ENCODE data around the gene ITGB8. TPM values are rescaled to one million over a fixed set of nuclear protein-coding genes. Genes with fewer than 3 reads are reported as not detected.

Gene ITGB8
- total RNA-seq, 1 donor: 11.3 TPM

- no peaks in the 10 kb centered on the region for H3K9me3 ChIP-seq (ENCODE audit: low read depth, low read length)
- no peaks in the 10 kb centered on the region for H3K27me3 ChIP-seq (ENCODE audit: insufficient read depth, low read length)
- no peak overlapping the region for H3K4me3 ChIP-seq (ENCODE audit: low read length)
- H3K4me1 ChIP-seq (ENCODE audit: insufficient read depth, low read length): peaks cover 20% of the 10 kb centered on the region
These were observed 104.6 kb downstream of the ITGB8 start for GRCh38 chr7:20435305-20435704.

DNA sequence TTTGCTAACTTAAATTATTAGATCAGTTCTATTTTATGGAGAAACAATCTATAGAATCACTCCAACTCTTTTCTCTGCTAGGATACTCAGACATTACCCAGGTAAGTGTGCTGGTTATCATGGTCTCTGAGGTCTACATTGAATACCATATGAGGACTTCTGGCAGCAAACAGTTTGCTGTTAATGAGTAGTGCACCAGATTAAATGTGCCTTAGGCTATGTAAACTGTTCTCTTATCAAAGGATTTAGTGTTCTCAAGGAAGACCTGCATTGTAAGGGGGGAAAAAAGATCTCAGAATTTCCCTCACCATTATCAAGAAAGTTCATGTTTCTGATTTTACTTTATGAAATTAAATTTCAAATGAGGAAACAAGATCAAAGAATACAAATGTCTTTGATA lies 107.5 kb downstream of the ITGB8 start:
- Histone ChIP-seq H3K4me1 (ENCODE audit: insufficient read depth, low read length) (peaks cover 20% of the 10 kb centered on the region), H3K4me3 (ENCODE audit: low read length) (no peak overlapping the region), H3K27me3 (ENCODE audit: insufficient read depth, low read length) (no peaks in the 10 kb centered on the region), H3K9me3 (ENCODE audit: low read depth, low read length) (no peaks in the 10 kb centered on the region)

GRCh38 chr7:20438694-20439376 lies 108.1 kb downstream of the ITGB8 start:
- Histone ChIP-seq H3K9me3 (ENCODE audit: low read depth, low read length) (no peaks in the 10 kb centered on the region), H3K4me3 (ENCODE audit: low read length) (no peak overlapping the region), H3K4me1 (ENCODE audit: insufficient read depth, low read length) (peaks cover 20% of the 10 kb centered on the region), H3K27me3 (ENCODE audit: insufficient read depth, low read length) (no peaks in the 10 kb centered on the region)

DNA sequence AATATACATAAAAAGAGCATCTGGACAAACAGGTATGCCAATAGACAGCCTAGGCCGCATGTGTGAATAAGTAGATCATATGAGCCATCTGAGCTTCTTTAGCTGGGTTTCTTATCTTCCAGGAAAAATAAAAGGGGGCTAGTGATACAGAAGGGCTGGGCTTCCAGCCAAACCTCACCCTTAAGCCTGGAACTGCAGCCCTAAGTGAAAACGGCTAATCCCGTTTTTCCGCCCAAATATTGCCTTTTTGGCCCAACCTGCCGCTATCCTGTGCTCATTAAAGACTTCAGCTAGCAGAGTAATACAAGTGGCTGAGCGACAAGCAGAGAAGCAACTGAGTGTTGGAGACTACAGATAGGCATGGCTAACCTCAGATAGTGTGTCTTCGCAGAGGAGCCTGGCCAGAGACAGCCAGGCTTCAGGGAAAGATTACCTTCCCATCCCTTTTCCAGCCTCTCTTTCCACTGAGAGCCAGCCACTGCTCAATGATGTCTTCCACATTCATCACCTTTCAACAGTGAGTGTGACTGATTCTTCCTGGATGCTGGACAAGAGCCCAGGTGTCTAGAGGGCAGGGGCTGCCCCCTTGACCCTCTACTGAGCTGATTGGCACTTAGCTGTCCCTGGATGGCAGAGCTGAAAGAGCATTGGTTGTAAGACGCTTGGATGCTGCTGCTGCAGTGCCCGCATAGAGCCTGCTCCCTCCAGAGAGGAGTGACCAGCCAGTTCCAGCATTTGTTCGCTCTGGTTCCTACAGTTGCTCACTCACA lies 108.9 kb downstream of the ITGB8 start:
- H3K4me1 ChIP-seq (ENCODE audit: insufficient read depth, low read length): peaks cover 20% of the 10 kb centered on the region
- H3K4me3 ChIP-seq (ENCODE audit: low read length): no peak overlapping the region
- H3K27me3 ChIP-seq (ENCODE audit: insufficient read depth, low read length): no peaks in the 10 kb centered on the region
- H3K9me3 ChIP-seq (ENCODE audit: low read depth, low read length): no peaks in the 10 kb centered on the region

GRCh38 chr7:20440472-20441105 lies 109.9 kb downstream of the ITGB8 start:
- Histone ChIP-seq H3K4me1 (ENCODE audit: insufficient read depth, low read length) (peaks cover 20% of the 10 kb centered on the region), H3K4me3 (ENCODE audit: low read length) (no peak overlapping the region), H3K9me3 (ENCODE audit: low read depth, low read length) (no peaks in the 10 kb centered on the region), H3K27me3 (ENCODE audit: insufficient read depth, low read length) (no peaks in the 10 kb centered on the region)

DNA sequence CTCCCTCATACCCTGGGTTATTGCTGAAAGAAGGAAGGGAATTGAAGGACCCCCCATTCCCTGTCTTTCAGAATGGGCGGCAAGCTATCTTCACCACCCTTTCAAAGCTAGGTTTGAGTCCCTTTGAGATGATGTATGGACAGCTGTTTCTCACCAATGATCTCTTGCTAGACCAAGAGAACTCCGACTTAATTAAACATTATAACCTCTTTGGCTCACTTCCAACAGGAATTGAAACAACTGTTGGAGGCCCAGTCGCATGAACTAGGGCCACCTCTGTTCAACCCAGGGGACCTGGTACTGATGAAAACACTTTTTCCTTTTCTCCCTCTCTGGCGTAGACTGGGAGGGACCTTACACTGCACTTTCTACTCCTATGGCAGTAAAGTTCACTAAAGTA lies 110.6 kb downstream of the ITGB8 start:
- H3K4me1 ChIP-seq (ENCODE audit: insufficient read depth, low read length): peaks cover 20% of the 10 kb centered on the region
- H3K9me3 ChIP-seq (ENCODE audit: low read depth, low read length): no peaks in the 10 kb centered on the region
- H3K27me3 ChIP-seq (ENCODE audit: insufficient read depth, low read length): no peaks in the 10 kb centered on the region
- no peak overlapping the region for H3K4me3 ChIP-seq (ENCODE audit: low read length)

DNA sequence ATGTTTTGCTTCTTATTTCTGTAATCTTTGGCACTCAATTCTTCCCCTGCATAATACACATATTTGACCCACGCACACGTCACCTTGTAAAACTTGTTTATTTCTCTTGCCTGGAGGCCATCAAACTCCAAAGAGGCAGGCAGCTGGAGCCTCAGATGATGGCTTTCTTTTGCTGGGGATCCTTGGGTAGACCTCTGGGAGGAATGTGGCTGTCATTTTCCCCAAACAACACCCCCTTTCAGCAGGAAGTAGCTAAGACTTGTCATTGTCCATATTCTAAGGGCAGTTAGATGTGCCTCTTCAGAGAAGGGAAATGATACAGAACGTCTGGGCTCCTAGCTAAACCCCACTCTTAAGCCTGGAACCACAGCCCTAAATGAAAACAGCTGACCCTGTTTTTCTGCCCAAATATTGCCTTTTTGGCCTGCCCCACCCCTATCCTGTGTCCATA lies 111.3 kb downstream of the ITGB8 start:
- H3K4me3 ChIP-seq (ENCODE audit: low read length): no peak overlapping the region
- peaks cover 20% of the 10 kb centered on the region for H3K4me1 ChIP-seq (ENCODE audit: insufficient read depth, low read length)
- no peaks in the 10 kb centered on the region for H3K9me3 ChIP-seq (ENCODE audit: low read depth, low read length)
- H3K27me3 ChIP-seq (ENCODE audit: insufficient read depth, low read length): no peaks in the 10 kb centered on the region

DNA sequence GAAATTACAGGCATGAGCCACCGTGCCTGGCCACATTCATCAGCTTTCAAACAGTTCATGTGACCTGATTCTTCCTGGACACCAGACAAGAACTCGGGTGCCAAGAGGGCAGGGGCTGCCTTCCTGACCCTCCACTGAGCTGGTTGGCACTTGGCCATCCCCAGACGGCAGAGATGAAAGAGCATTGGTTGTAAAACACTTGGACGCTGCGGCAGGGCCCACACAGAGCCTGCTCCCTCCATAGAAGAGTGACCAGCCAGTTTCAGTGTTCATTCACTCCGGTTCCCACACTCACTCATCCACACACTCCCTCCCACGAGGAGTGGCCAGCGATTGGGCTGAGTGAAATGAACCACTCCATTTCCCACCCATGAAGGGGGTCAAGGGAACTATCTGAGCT lies 112.3 kb downstream of the ITGB8 start:
- H3K27me3 ChIP-seq (ENCODE audit: insufficient read depth, low read length): no peaks in the 10 kb centered on the region
- no peaks in the 10 kb centered on the region for H3K9me3 ChIP-seq (ENCODE audit: low read depth, low read length)
- H3K4me1 ChIP-seq (ENCODE audit: insufficient read depth, low read length): peaks cover 15% of the 10 kb centered on the region
- H3K4me3 ChIP-seq (ENCODE audit: low read length): no peak overlapping the region

- Histone ChIP-seq H3K4me3 (ENCODE audit: low read length) (no peak overlapping the region), H3K27me3 (ENCODE audit: insufficient read depth, low read length) (no peaks in the 10 kb centered on the region), H3K4me1 (ENCODE audit: insufficient read depth, low read length) (peaks cover 3% of the 10 kb centered on the region), H3K9me3 (ENCODE audit: low read depth, low read length) (no peaks in the 10 kb centered on the region)
These were observed 113.5 kb downstream of the ITGB8 start for GRCh38 chr7:20444030-20444800.

GRCh38 chr7:20447021-20447650 lies 116.4 kb downstream of the ITGB8 start:
- no peaks in the 10 kb centered on the region for H3K27me3 ChIP-seq (ENCODE audit: insufficient read depth, low read length)
- H3K9me3 ChIP-seq (ENCODE audit: low read depth, low read length): no peaks in the 10 kb centered on the region
- peaks cover 14% of the 10 kb centered on the region for H3K4me1 ChIP-seq (ENCODE audit: insufficient read depth, low read length)
- H3K4me3 ChIP-seq (ENCODE audit: low read length): no peak overlapping the region

DNA sequence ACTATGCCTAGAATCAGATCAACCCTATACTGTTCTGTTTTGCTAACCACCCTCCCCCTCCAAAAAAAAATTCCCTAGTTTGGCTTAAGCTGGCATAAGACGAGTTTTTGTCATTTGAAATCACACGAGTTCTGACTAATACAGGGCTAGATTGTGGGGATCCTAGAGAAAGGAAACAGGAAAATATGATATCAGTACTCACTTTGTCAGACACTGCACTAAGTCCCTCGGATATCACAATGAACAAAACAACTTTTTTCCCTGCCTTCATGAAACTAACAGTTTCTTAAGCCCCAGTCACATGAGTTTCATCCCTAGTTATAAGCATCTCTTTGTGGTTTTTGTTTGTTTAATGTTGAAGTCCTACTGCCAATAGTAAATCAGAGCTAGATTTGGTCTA lies 118.5 kb downstream of the ITGB8 start:
- peaks cover 14% of the 10 kb centered on the region for H3K4me1 ChIP-seq (ENCODE audit: insufficient read depth, low read length)
- H3K9me3 ChIP-seq (ENCODE audit: low read depth, low read length): no peaks in the 10 kb centered on the region

DNA sequence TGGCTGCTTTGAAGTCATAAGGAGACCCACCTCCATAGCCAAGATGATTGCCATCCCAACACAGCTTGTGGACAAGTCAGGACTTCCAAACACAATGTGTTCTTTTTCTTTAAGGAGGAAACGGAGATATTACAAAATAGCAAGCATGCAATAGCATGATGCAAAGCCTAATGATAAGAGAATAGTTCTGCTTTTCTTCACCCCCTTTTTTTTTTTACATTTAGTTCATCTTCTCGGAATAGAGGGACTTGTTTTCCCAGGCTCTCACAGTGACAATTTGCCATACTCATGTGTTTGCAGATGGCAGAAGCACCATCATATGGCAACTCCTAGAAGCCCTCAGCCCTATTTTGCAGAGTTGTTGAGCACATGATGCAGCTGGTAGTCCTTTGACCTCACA lies 119.8 kb downstream of the ITGB8 start:
- H3K27me3 ChIP-seq (ENCODE audit: insufficient read depth, low read length): no peaks in the 10 kb centered on the region
- no peaks in the 10 kb centered on the region for H3K9me3 ChIP-seq (ENCODE audit: low read depth, low read length)
- no peak overlapping the region for H3K4me3 ChIP-seq (ENCODE audit: low read length)
- peaks cover 14% of the 10 kb centered on the region for H3K4me1 ChIP-seq (ENCODE audit: insufficient read depth, low read length)

More for the DNA sequence above, 118.5 kb downstream of the ITGB8 start:
- Histone ChIP-seq H3K4me3 (ENCODE audit: low read length) (no peak overlapping the region), H3K27me3 (ENCODE audit: insufficient read depth, low read length) (no peaks in the 10 kb centered on the region)

GRCh38 chr7:20454202-20454601 lies 123.5 kb downstream of the ITGB8 start:
- Histone ChIP-seq H3K4me3 (ENCODE audit: low read length) (no peak overlapping the region), H3K4me1 (ENCODE audit: insufficient read depth, low read length) (peaks cover 14% of the 10 kb centered on the region), H3K9me3 (ENCODE audit: low read depth, low read length) (no peaks in the 10 kb centered on the region), H3K27me3 (ENCODE audit: insufficient read depth, low read length) (no peaks in the 10 kb centered on the region)

DNA sequence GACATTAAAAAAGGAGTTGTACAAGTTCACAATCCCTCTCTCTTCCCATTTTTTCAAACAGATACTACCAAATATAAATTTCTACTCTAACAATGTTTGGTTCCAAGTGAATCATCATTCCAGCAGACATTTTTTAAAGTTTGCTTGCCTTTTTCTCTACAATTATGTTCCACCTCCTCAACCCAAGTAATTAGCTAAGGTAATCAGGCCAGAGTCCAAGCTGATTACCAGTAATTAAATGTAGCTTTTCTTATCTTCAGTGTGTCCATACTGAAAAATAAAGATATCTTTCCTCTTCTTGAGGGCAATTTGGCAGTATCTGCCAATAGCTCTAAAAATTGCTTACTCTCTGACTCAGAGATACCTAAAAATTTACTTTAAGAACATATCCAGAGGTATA lies 126.0 kb downstream of the ITGB8 start:
- Histone ChIP-seq H3K27me3 (ENCODE audit: insufficient read depth, low read length) (no peaks in the 10 kb centered on the region), H3K4me3 (ENCODE audit: low read length) (no peak overlapping the region), H3K9me3 (ENCODE audit: low read depth, low read length) (no peaks in the 10 kb centered on the region), H3K4me1 (ENCODE audit: insufficient read depth, low read length) (no peaks in the 10 kb centered on the region)
